T-helper 2 cell (primary cell): ENCODE measurements around the gene CALM1.

Experiments used
- DNase-seq, 5 experiments: peaks; one replicate each; pipeline versions ENCODE4 v3.0.0 to v3.0.0-alpha.2; 2012 to 2022

The CALM1 gene

DNA sequence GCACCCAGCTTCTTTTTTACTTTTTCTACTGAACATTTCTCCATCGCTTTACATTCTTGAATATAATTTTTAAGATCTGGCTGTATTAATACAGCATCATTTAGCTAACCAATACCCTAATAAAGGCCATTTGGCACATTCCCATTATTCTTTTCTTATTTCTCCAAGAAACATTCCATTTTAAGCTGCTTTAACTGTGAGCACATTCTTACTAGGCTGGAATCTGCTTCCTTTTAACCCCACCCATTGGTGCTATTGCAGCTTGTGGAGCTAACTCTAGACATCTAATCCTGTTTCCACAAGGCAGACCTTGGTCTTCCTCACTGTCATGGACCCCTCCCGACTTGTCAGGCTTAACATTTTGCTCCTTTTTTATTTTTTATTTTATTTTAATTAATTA is 15.2 kb downstream of the CALM1 start:
- DNase-seq, result no peak

DNA sequence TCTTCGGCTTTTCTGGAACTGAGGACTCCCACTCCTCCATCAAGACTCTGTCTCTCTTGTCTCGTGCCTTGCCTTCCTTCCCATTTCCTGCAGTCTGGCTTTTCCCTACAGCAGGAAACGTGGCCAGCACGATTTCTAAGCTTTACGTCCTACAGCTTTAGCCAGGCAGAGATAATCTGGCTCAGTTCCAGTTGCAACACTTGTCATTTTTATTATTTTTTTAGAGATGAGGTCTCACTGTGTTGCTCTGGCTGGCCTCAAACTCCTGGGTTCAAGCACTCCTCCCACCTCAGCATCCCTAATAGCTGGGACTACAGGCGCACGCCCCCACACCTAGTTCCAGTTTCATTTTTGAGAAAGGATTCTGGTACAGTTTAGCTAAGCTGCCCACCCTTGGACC is 19.9 kb downstream of the CALM1 start:
- DNase-seq, result no peak

DNA sequence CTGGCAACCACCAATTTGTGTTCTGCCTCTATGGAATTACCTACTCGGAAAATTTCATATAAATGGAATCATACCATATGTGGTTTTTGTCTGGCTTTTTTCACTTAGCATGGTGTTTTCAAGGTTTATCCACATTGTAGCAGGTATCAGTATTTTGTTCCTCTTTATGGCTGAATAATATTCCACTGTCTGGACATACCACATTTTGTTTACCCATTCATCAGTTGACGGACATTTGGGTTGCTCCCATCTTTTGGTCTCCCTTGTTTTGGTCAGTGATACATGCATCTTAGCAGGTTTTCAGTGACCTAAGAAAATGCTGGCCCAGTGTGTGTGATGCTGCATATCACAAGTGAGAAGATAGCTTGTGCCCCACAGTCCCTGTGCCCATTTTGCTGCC is 21.2 kb downstream of the CALM1 start:
- no peak for DNase-seq

DNA sequence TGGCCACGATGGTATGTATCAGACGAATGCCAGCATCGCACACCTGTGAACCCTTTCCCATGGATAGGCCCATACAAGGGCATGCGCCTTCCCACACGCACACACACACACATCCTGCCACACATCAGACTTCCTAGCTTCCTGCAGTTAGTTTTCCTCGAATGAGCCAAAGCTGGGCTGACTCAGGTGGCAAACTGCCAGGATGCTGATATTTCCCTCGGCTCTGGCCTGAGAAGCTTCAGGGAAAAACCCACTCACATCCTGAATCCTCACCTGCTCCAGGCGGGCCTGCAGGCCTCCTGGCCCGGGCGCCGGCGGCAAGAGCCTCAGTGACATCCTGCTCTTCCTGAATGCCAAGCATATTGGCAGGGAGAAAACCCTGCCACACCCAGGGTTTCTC is 22.4 kb downstream of the CALM1 start:
- DNase-seq, result no peak

DNA sequence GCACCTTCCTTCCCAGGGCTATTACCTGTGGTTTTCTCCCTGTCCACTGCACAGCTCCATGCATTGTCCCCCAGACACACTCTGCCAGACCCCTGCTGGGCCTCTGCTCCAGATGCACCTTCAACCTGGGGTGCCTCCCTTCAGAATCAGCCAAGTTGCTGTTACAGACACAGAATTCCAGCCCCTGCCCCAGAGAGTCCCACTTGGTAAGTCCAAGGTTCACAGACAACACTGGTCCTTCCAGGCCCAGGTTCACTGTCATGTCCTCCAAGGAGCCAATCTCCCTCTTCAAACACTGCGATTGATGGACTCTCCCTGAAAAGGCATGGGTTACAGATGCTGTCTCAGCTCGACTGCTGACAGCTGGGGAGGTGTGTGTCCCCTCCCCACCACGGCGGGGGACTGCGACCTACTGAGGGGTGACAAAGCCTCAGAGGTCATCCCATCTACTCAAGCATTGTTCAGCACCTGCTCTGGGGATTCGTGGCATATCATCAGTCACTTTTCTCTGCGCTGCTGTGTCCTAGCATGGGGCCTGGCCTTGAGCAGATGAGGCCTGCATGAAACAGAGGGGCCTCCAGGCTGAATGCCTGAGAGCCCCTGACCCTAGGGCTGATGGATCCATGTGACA is 24.3 kb downstream of the CALM1 start:
- no peak for DNase-seq

DNA sequence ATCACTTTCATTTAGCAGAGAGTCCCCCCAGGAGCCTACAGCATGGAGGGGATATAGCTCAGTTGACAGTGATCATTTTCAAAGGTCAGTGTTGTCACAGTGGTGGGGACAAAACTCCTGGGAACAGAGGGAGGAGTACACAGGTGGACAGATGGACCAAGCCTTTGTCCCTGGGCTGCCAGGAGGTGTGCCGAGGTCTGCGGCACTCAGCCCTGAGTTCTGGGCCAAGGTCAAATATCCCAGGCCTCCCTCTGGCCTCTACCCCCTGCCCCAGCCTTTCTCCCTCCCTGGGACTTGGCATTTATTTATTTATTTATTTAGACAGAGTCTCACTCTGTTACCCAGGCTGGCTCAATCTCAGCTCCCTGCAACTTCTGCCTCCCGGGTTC is 24.8 kb downstream of the CALM1 start:
- no peak for DNase-seq

DNA sequence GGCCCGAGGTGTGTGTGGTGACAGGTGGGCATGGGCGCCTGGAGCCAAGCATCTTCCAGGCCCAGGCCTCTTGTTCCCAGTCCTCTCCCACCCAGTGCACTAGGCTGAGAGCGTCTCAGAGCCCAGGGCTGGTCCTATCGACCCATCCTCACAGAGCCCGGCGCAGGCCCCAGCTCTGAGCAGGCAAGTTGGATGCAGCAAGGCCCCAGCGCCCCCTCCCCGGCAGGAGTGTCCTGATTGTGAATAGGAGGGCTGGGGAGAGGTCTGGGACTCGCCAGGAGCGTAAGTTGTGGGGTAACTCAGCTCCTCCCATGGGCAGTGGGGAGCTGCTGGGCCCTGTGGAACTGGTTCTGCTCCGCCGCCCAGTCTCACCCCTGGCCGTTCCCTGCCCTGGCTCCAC is 26.3 kb downstream of the CALM1 start:
- DNase-seq, result no peak

DNA sequence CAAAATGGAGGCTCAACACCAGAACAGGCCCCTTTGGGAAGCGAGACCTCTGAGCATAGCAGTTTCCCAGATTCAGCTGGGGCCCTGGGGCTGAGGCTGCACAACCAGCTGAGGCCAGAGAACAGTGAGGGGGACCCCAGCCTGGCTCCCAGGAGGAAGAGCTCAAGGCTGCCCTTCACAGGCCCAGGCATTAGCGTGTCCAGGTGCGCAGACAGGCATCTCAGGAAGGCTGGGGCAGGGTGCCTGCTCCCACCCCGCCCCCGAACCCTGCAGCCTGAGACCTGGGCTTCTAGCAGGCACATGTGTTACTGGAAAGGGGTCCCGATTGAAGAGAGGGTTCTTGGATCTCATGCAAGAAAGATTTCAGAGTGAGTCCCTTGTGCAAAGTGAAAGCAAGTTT is 27.2 kb downstream of the CALM1 start:
- DNase-seq, result no peak

DNA sequence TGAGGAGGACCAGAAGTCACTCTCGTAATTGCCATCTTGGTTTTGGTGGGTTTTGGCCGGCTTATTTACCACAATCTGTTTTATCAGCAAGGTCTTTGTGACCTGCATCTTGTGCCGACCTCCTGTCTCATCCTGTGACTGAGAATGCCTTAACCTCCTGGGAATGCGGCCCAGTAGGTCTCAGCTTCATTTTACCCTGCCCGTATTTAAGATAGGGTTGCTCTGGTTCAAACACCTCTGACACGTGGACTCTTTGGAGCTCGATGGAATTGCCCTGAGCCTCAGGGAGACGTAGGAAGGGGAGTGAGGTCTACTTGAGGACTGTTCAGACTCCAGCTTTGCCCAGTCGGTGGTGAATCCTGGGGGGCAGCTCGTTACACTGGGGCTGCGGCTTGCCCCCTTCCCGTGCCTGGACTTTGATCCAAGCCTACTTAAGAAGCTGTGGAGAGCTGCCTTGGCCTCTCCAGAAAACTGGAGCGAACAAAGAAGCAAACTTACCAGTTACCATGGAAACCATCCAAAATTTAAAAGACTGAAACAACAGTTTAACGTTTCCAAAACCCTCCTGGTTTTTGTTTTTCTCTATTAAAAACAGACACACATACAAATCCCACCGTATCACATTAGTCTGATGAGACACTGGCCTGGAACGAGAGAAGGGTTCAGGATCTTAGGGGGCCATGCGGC is 28.0 kb downstream of the CALM1 start:
- no peak for DNase-seq

DNA sequence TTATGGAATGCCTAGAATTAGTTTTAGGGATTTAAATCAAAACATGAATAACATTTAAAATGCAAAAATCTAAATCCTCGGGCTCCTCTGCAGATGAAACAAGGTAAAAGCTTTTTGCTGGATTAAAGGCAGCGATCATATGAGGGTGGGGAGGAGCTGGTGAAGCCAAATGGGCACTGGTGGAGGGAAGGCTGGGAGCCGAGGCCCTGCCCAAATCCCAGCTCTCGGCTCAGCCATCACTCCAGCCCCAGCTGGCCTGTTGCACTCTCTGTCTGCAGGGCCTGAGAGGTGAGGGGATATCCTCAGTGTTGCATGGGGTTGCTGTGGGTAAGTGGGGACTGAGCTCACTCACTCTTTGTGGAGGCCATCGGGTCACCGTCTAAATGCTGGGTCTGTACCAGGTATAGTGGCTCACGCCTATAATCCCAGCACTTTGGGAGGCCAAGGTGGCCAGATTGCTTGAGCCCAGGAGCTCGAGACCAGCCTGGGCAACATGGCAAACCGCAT is 28.6 kb downstream of the CALM1 start:
- DNase-seq, result no peak

DNA sequence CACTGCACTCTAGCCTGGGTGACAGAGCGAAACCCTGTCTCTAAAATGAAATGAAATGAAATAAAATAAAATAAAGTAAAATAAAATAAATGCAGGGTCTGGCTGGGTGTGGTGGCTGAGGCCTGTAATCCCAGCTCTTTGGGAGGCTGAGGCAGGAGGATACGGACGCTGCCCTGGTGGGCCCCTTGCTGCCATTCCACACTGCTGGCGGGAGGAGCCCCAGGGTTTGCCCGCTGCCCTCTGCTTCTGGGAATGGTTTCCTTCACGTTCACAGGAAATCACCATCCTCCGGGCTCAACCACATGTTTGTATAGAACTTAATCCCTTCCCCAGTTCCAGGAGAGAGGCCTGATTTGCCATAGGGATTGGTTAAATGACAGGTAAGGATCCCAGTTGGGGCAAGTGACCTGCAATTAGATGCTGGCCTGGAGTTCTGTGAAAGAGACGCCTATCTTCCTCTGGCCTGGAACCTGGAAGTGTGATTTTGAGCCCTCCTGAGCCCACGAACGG is 29.3 kb downstream of the CALM1 start:
- DNase-seq, result no peak

DNA sequence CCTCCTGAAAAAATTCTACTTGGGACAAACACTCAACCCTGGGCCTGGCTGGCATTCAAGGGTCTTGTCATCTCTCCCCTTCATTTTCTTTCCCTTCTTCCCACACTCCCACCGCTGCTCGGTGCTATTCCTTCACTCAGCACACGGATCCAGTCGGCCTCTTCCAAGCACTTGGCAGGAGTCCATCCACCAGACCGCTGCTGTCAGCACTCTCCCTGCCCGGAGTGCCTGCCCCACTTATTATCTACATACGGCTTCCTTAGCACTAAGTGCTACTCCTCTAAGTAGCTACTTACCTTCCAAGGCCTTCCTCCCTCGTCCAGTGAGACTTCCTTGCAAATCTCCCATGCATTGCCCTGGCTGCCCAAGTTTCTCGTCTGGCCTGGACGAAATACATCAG is 29.8 kb downstream of the CALM1 start:
- no peak for DNase-seq

DNA sequence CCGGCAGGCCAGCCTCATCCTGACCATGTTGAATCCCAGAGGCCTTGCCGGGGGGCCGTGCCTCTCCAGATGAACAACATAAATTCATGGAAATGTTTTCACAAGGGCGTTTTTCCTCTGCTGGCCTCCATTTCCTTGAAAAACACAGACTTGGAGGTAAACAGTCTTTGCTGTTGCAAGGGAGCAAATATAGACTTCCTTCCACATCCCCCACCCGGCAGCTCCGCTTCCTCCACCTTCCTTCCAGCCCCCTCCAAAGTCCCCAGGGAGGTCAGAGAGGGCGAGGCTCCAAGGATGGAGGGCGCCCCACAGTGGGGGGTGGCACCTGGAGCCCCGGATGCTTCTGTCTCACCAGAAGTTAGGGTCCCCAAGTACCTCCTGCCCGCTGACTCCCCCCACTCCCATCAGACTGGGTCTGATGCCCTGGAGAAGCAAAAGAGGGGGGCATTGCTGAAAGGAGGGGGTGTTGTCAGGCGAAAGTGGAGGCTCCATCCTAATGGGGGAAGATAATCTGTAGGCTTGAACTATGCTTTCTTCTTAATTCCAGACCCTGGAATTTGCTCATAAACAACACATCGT is 31.1 kb downstream of the CALM1 start:
- DNase-seq, result no peak

DNA sequence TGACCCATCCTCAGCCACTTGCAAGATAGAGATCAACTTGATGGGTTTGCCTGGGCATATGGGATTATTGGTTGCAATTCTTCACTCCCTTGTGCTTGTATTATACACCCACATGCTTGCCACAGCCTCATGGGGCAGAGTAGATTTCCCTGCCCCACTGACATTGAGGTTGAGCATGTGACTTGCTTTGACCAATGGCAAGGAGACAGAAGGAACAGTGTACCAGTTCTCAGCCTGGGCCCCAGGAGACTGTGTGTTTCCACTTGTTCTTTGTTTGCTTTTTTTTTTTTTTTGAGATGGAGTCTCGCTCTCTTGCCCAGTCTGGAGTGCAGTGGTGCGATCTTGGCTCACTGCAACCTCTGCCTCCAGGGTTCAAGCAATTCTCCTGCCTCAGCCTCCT is 31.8 kb downstream of the CALM1 start:
- DNase-seq, result no peak

DNA sequence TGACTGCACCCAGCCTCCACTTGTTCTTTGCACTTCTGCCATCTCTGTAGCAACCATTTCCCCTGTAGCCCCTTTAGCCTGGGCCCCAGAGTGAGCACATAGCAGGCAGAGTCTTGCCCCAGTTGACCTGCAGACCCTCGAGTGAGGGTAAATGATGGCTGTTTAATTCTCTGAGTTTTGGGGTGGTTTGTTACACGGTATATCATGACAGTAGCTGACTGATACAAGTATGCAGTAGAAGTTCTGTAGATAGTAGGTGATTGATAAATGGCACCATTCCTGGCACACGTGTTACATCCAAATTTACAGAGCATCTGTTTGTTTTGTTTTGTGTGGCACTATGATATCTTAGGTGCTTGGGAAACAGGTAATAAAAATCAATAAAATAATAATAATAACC is 32.4 kb downstream of the CALM1 start:
- no peak for DNase-seq

DNA sequence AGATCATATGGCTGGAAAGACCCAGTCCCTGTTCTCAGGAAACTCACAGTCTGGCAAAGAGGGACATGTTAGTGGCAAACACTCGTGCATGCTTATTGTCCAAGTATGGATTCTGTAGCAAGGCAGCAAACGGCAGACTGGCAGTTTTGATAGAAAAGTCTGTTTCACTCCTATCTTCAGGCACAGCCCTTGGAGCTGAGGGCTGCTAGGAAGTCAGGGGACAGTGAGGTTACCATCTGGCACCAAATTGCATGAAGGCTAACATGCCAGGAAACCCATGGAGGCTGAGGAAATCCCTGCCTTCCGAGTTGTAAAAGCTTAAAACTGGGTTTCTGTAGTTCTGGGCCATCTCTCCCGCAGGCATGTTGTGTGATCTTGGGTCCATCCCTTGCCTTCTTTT is 32.9 kb downstream of the CALM1 start:
- no peak for DNase-seq

DNA sequence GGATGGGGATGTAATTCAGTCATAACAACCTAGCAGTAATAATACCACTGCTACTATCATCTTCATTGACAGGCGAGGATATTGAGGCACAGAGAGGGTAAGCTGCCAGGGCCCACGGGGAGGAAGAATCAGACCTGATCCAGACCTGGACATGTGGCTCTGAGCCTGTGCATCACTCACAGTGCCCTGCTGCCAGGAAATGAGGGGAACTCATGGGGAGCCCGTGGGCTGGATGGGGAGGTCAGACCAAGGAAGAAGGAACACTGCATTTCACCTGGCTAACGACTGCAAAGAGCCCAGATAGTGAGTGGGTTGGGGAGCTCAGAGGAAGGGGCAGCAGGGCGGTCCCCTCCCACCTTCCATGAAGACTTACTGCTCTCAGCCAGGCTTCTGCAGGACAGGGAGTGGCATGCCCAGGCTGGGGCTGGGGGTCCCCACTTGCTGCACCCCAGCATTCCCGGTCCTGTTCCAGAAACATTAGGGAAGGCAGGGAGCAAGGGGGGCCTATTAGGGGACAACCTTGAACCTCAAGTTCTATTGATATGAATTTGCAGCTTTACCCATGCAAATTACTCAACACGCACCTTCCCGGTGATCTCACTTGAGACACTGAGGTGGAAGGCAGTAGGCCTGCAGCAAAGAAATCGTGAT is 37.7 kb downstream of the CALM1 start:
- DNase-seq, result no peak

DNA sequence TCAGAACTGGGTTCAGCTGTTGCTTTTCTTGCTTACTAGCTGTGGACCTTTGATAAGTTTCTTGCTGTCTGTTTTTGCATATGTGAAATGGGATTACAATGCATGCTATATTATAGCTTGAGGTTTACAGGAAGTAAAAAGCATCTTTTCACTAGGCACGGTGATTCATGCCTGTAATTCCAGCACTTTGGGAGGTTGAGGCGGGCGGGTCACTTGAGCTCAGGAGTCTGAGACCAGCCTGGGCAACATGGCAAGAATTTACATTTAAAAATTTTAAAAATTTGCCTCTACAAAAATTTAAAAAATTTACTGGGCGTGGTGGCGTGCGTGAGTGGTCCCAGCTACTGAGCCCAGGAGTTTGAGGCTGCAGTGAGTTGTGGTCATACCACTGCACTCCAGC is 42.0 kb downstream of the CALM1 start:
- no peak for DNase-seq

DNA sequence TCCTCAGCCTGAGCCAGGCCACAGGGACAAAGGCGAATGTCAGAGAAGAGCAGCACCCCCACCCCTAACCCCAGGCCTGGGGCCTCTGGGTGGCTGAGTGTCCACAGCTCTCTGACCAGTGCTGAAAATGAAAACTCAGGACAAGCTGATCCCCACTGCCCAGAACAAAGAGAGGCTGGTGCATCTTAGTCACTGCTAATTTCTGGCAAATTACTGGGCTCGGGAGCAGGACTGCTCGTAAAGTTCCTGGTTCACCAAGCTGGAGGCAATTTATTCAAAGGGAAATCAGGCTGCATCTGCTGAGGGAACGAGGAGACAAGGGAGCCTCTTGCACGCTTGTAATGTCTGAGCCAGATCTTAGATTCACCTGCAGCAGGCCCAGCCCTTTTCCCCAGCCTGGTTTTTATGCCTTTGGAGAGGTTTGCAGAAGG is 43.2 kb downstream of the CALM1 start:
- DNase-seq, result no peak

DNA sequence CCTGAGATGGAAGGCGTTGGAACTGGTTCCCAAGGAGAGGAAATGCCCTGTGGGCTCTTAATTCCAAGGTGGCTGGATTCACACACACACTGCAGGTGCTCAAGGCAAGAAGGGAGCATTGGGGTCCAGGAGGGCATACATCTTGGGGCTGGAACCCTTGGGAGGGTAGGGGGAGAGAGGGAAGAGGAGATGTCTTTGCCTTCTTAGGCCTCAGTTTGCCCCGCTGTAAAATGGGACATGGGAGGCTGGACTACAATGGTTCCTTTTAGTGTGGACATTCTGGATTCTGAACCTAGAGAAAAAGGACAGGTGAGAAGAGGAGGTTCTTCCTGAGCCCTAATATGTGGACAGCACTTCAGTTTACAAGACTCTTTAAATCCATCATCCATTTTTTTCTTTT is 43.8 kb downstream of the CALM1 start:
- DNase-seq, result no peak

DNA sequence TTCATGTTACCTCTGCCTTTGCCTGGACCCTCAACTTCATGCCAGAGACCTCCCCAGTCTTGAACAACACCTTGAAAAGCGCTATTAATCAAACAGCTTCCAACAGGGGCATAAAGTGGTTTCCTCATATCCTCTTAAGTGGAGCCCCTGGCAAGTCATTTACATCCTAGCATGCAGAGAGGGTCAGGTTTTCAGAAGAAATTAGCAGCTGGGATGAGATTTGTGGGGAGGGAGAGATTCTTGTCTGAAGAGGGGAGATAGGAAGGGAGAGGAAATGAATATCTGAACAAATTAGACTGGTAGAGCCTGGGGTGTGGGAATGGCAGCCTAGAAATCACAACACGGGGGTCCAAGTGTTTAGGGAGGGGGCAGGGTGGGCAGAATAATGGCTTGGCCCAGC is 45.6 kb downstream of the CALM1 start:
- no peak for DNase-seq

DNA sequence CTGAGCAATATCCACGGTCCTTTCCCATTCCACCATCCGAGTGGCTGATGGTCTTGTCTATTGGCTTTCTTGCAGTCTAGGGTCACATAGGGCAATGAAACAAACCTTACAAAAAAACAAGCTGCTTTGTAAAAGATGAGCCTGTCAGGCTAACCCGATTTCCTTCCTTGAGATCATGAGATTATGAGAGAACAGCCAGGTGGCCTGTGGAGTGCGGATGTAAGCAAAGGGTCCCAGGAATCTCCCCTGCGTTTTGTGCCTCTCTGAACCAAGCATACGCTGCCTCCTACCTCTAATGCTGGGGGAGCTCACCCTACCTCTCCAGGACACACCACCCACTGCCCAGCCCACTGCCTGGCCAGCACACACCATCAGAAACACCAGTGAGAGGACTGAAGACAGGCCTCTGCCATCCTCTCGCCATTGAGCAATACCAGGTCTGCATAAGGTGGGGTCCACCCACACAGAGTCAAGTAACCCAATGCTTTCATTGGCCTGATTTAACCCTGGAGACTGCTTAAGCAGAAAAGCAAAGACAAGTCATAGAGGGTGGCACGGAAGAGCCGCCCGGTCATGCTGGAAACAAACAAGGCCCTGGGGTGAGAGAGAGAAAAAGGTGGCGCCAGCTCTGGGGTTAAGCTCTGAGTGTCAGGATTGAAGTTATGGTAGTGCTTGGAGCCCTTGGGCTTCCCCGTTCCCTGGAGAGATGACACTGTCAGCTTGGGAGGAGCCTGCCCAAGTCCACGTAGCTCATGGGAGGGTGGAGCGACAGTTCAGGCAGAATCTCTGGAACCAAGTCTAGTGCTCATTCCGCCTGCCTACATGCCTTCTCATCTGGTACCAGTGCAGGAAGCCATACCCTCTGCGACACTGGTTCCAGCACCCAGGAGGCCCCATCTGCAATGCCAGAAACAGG is 46.6 kb downstream of the CALM1 start:
- DNase-seq, result no peak
